ENCODE measurements around the gene SLC1A1. TPM values are rescaled to one million over a fixed set of nuclear protein-coding genes. Genes with fewer than 3 reads are reported as not detected.

Gene SLC1A1
- total RNA-seq: 1 to 10 TPM; 1.1 to 3.1 (median 1.7) TPM
- polyA plus RNA-seq: 1 to 10 TPM in 1 of 2 donors, under 1 TPM in 1; 0.94 to 3.5 TPM
- long read RNA-seq, donor 1, transcript SLC1A1-201 (12 exons, 3,722 nt): major isoform, 6 of 10 reads
- long read RNA-seq, donor 1, partial matches to known transcripts: 0 of 10 reads
- long read RNA-seq, donor 1, other reads (novel, unspliced or antisense): 4 of 10 reads
- long read RNA-seq, donor 2, partial matches to known transcripts: 2 of 8 reads
- long read RNA-seq, donor 2, other reads (novel, unspliced or antisense): 2 of 8 reads
- long read RNA-seq, donor 3, partial matches to known transcripts: 1 of 4 reads
- long read RNA-seq, donor 3, other reads (novel, unspliced or antisense): 0 of 4 reads

- Histone ChIP-seq H3K4me3 (peak within 1 kb of the TSS; percentile 63 to 89 (median 76)), H3K4me1 (peaks cover 3 to 25% (median 12%) of the 10 kb centered on the region in 9 donors), H3K27ac (peak within 1 kb of the TSS in 9 of 10 donors; percentile 65 to 82 (median 70)), H3K36me3 (no peaks in the 10 kb centered on the region), H3K27me3 (peaks cover 0 to 41% (median 0%) of the 10 kb centered on the region in 7 donors), H3K9me3 (no peaks in the 10 kb centered on the region)
- DNase-seq: peak; percentile 49 to 67
- no peak for TF ChIP-seq CTCF (IDR thresholded peaks at IDR 0.05)
- peak; percentile 77 to 92 (median 88) for ATAC-seq
- 0 to 1% methylated on average over 67 to 72 of the region's 72 CpGs for WGBS, 2 donors
- intact Hi-C loops (cut with DNase I): loop anchor here in 6 of 10 donors (5.0 to 10.0 kb wide), 7 partner anchors 55 to 115 kb away; no protein-coding TSS in a partner anchor
These were observed at the start of gene SLC1A1 for GRCh38 chr9:4489919-4490704. Gene SLC1A1, plus strand, starts transcription at chr9:4490468. Its CDS starts 212 bp downstream, at chr9:4490680.

DNA sequence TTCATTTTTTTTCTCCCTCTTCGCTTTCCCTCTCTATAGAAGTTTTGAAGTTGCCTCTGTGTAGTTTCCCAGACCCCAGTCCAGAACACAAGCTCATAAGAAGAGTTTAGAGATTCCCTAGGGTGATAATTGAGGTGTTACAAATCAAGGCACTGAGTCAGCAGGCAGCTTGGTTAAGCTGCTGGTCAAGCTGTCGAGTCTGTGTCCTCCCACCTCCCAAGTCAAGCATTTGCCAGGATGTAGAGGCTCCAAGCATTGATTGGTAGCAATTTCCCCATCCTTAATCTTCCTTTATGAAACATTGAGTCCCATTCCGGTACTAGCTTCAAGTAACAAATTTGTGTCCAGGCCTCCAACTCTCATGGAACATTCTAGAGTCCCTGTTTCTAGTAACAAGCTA lies 47.5 kb upstream of the SLC1A1 start:
- H3K27ac ChIP-seq: no peak overlapping the region
- no peaks in the 10 kb centered on the region for H3K36me3 ChIP-seq
- DNase-seq (no peak), ATAC-seq (no peak)
- TF ChIP-seq CTCF (IDR thresholded peaks at IDR 0.05): no peak
- H3K4me1 ChIP-seq: no peaks in the 10 kb centered on the region
- no peaks in the 10 kb centered on the region for H3K27me3 ChIP-seq
- peaks cover 0 to 20% (median 0%) of the 10 kb centered on the region in 11 donors for H3K9me3 ChIP-seq
- WGBS, 2 donors: 75 to 76% methylated on average over 3 of the region's 3 CpGs
- no peak overlapping the region for H3K4me3 ChIP-seq
- intact Hi-C loops (cut with DNase I): no loop called here

DNA sequence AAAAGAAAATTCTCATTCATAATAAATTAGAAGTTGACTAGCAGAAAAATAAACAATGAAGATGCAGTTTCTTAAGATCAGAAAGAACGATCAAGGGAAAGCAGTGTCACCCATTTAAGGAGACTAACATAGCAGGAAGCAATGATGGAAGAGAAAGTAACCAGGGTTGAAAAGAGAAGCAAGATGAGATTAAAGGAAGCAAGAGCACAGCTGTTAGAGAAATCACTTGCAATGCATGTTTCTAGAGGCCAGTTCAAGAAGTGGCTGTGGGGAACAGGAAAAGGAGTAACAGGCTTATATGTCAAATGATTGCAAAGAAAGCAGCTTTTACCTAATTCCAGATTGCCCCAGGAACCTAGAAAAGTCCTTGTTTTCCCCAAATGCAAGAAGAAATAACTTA lies 46.8 kb upstream of the SLC1A1 start:
- DNase-seq (no peak), ATAC-seq (peak in 1 of 8 donors; percentile 29)
- no peak for TF ChIP-seq CTCF (IDR thresholded peaks at IDR 0.05)
- Histone ChIP-seq H3K36me3 (no peaks in the 10 kb centered on the region), H3K9me3 (peaks cover 0 to 21% (median 0%) of the 10 kb centered on the region in 11 donors), H3K27ac (no peak overlapping the region), H3K4me3 (no peak overlapping the region), H3K27me3 (no peaks in the 10 kb centered on the region), H3K4me1 (no peaks in the 10 kb centered on the region)
- intact Hi-C loops (cut with DNase I): no loop called here
- 53 to 61% methylated on average over 1 of the region's 1 CpG for WGBS, 2 donors

DNA sequence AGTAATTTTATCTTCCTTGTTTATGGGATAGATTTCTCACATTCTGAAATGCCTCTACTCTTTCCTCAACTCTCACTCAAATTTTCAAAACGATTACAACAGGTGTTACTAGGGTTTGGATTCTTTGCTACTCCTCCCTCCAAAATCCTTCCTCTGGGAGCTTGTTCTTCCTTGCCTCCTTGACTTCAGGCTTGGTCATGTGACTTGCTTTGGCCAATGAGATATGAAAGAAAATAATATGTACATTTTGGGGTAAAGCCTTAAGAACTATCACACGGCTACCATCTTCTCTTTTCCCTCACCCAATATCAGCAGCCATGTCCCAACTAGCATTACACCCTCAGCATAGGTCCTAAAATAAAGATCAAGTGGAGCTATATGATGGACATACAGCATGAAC lies 28.8 kb upstream of the SLC1A1 start:
- H3K27me3 ChIP-seq: peaks cover 0 to 3% (median 0%) of the 10 kb centered on the region in 7 donors
- TF ChIP-seq CTCF (IDR thresholded peaks at IDR 0.05): no peak
- no peak overlapping the region for H3K4me3 ChIP-seq
- ATAC-seq (no peak), DNase-seq (no peak)
- intact Hi-C loops (cut with DNase I): no loop called here
- H3K4me1 ChIP-seq: no peaks in the 10 kb centered on the region
- H3K27ac ChIP-seq: no peak overlapping the region
- 54 to 80% methylated on average over 2 of the region's 2 CpGs for WGBS, 2 donors
- peaks cover 0 to under 1% (median 0%) of the 10 kb centered on the region in 11 donors for H3K9me3 ChIP-seq
- H3K36me3 ChIP-seq: no peaks in the 10 kb centered on the region

Data from heart right ventricle (tissue), 16 donors.